Sigmoid colon (tissue), 4 donors: Measurements from ENCODE around the gene SORT1.

ENCODE experiments used
- CTCF ChIP-seq, 4 experiments: fragments of 450-650 bp in 3 of 4; fragments of 200-600 bp in 1 of 4; IDR thresholded peaks; one replicate each; pipeline ENCODE4 v1.5.1; 2016 to 2019; ENCODE audit warnings: antibody characterized with exemption in 4 of 4, mild to moderate bottlenecking in 3 of 4, moderate library complexity in 2 of 4
- EP300 ChIP-seq, 4 donors: sonication (generic); formaldehyde crosslinking; IDR thresholded peaks; one replicate each; pipeline ENCODE4 v1.6.1; 2017; ENCODE audit warnings: antibody characterized with exemption in 4 of 4

- TF ChIP-seq CTCF (IDR thresholded peaks at IDR 0.05) (peak; percentile 53 to 69 (median 62)), EP300 (IDR thresholded peaks at IDR 0.05) (no peak)
Measured at GRCh38 chr1:109399326-109399957, 1.7 kb upstream of the SORT1 start.
